GM19463 (cell line): ENCODE results near the gene PPM1N.
A peak's percentile ranks its signal among the peaks of the same experiment; 100 is the strongest.
"Not testable (repeated sequence)": the region's sequence is repeated elsewhere in the genome, so short reads cannot be mapped to it uniquely, and the experiment has no call there.

ENCODE experiments used
- ATAC-seq: cut with Tn5 transposase; IDR thresholded peaks from one replicate; pipeline ENCODE4 v1.9.1; 2021; ENCODE audit warnings: mild to moderate bottlenecking, moderate library complexity; ENCODE audit not compliant: unreplicated experiment

The PPM1N gene

GRCh38 chr19:45506989-45507871 lies 9.0 kb downstream of the PPM1N start, which contains the start of gene VASP:
TSS of gene VASP (plus strand) at chr19:45507479. CDS start at chr19:45507772, 293 bp downstream.
- ATAC-seq, result peak; percentile 41

GRCh38 chr19:45507872-45508416 lies 9.7 kb downstream of the PPM1N start:
- no peak for ATAC-seq

- ATAC-seq, result no peak
These were observed 10.2 kb downstream of the PPM1N start for GRCh38 chr19:45508417-45508860.

GRCh38 chr19:45508861-45509691 lies 10.8 kb downstream of the PPM1N start:
- no peak for ATAC-seq

- ATAC-seq, result no peak
These were observed 11.4 kb downstream of the PPM1N start for GRCh38 chr19:45509692-45510015.

- not testable (repeated sequence) for ATAC-seq
These were observed 12.1 kb downstream of the PPM1N start for GRCh38 chr19:45510352-45510751.

GRCh38 chr19:45511074-45511473 lies 12.8 kb downstream of the PPM1N start:
- ATAC-seq, result no peak

GRCh38 chr19:45512881-45513483 lies 14.7 kb downstream of the PPM1N start:
- no peak for ATAC-seq

GRCh38 chr19:45514376-45515051 lies 16.3 kb downstream of the PPM1N start:
- ATAC-seq, result no peak

- ATAC-seq, result no peak
These were observed 16.9 kb downstream of the PPM1N start for GRCh38 chr19:45515081-45515624.

GRCh38 chr19:45515807-45516401 lies 17.7 kb downstream of the PPM1N start:
- ATAC-seq, result no peak

GRCh38 chr19:45517238-45517637 lies 19.0 kb downstream of the PPM1N start:
- no peak for ATAC-seq

GRCh38 chr19:45517641-45518468 lies 19.6 kb downstream of the PPM1N start:
- ATAC-seq, result no peak

- ATAC-seq, result no peak
These were observed 20.2 kb downstream of the PPM1N start for GRCh38 chr19:45518469-45518826.

- no peak for ATAC-seq
These were observed 24.0 kb downstream of the PPM1N start for GRCh38 chr19:45522010-45522941.

GRCh38 chr19:45523642-45524256 lies 25.5 kb downstream of the PPM1N start:
- ATAC-seq, result no peak

GRCh38 chr19:45524575-45525129 lies 26.4 kb downstream of the PPM1N start:
- ATAC-seq, result no peak
